ENCODE measurements around the gene CFAP107.
"Not testable (repeated sequence)": the region's sequence is repeated elsewhere in the genome, so short reads cannot be mapped to it uniquely, and the experiment has no call there.

CFAP107 gene

GRCh38 chr1:12709091-12709491, 36.9 kb upstream of the CFAP107 start:
- TF ChIP-seq, protein P1, sequence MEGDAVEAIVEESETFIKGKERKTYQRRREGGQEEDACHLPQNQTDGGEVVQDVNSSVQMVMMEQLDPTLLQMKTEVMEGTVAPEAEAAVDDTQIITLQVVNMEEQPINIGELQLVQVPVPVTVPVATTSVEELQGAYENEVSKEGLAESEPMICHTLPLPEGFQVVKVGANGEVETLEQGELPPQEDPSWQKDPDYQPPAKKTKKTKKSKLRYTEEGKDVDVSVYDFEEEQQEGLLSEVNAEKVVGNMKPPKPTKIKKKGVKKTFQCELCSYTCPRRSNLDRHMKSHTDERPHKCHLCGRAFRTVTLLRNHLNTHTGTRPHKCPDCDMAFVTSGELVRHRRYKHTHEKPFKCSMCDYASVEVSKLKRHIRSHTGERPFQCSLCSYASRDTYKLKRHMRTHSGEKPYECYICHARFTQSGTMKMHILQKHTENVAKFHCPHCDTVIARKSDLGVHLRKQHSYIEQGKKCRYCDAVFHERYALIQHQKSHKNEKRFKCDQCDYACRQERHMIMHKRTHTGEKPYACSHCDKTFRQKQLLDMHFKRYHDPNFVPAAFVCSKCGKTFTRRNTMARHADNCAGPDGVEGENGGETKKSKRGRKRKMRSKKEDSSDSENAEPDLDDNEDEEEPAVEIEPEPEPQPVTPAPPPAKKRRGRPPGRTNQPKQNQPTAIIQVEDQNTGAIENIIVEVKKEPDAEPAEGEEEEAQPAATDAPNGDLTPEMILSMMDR (IDR thresholded peaks at IDR 0.05; ENCODE audit: control insufficient read depth, insufficient read depth, low read depth, low read length, missing control alignments): no peak
- no peak for DNase-seq (ENCODE audit: low read depth)
- no peak overlapping the region for H3K4me3 ChIP-seq (ENCODE audit: control insufficient read depth, low read depth, low read length)

DNA sequence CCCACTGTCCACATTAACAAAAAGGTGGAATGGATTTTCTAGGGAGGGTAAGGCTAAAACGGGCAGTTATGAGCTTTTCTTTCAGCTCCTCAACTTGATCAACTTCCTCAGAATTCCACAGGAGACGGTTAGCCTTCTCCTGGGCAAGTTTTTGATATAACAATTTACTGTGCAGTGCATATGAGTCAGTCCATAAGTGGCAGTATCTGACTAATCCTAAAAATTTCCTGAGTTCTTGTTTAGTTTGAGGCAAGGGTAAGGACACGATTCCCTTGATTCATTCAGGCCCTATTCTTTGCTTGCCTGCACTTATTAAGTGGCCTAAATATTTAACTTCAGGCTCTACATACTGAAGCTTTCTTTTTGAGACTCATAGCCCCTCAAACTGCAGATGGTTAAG, 36.3 kb upstream of the CFAP107 start:
- H3K4me3 ChIP-seq (ENCODE audit: control insufficient read depth, low read depth, low read length): no peak overlapping the region
- DNase-seq (ENCODE audit: low read depth): no peak
- TF ChIP-seq, protein P1 (IDR thresholded peaks at IDR 0.05; ENCODE audit: control insufficient read depth, insufficient read depth, low read depth, low read length, missing control alignments): no peak

- no peak overlapping the region for H3K4me3 ChIP-seq (ENCODE audit: control insufficient read depth, low read depth, low read length)
- TF ChIP-seq, protein P1 (IDR thresholded peaks at IDR 0.05; ENCODE audit: control insufficient read depth, insufficient read depth, low read depth, low read length, missing control alignments): no peak
- no peak for DNase-seq (ENCODE audit: low read depth)
These were observed 34.5 kb upstream of the CFAP107 start for GRCh38 chr1:12711536-12711935.

GRCh38 chr1:12712076-12712475, 33.9 kb upstream of the CFAP107 start:
- H3K4me3 ChIP-seq (ENCODE audit: control insufficient read depth, low read depth, low read length): no peak overlapping the region
- TF ChIP-seq, protein P1 (IDR thresholded peaks at IDR 0.05; ENCODE audit: control insufficient read depth, insufficient read depth, low read depth, low read length, missing control alignments): no peak
- no peak for DNase-seq (ENCODE audit: low read depth)

GRCh38 chr1:12712929-12713328, 33.1 kb upstream of the CFAP107 start:
- TF ChIP-seq, protein P1 (IDR thresholded peaks at IDR 0.05; ENCODE audit: control insufficient read depth, insufficient read depth, low read depth, low read length, missing control alignments): no peak
- DNase-seq (ENCODE audit: low read depth): no peak

DNA sequence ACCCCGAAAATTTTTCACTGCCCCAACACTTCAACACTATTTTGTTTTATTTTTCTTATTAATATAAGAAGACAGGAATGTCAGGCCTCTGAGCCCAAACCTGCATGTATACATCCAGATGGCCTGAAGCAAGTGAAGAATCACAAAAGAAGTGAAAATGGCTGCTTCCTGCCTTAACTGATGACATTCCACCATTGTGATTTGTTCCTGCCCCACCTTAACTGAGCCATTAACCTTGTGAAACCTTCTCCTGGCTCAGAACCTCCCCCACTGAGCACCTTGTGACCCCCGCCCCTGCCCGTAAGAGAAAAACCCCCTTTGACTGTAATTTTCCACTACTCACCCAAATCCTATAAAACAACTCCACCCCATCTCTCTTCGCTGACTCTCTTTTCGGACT, 32.3 kb upstream of the CFAP107 start:
- DNase-seq (ENCODE audit: low read depth); H3K4me3 ChIP-seq (ENCODE audit: control insufficient read depth, low read depth, low read length): not testable (repeated sequence)

More at GRCh38 chr1:12712929-12713328, 33.1 kb upstream of the CFAP107 start:
- H3K4me3 ChIP-seq (ENCODE audit: control insufficient read depth, low read depth, low read length): no peak overlapping the region

DNA sequence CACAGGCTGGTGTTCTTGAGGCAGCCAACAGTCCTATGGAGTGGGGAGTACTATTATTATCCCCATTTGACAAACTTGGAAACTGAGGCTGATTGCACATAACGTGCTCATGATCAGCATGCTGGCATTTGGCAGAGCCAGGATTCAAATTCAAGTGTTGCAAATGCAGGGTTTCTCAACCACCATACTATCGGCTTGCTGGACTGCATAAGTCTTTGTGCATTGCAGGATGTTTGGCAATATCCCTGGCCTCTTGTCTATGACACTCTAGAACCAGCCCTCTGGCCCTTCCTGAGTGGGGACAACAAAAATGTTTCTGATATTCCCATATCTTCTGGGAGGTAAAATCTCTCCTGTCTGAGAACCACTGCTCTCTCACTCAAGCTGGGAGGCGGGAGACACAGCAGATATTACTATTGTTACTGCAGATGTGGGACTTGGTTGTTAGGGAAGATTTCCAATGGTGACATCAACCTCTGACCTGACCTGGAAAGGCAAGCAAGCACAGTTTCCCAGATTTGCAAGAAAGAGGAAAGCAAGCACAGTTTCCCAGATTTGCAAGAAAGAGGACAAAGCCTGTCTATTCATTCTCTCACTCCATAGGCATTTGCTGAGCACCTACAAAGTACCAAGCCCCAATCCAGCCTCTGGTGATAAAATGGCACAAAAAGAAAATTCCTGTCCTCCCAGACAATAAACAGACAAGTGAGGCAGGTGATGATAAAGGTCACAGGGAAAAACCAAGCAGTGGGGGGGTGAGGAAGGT, 31.1 kb upstream of the CFAP107 start:
- no peak for DNase-seq (ENCODE audit: low read depth)
- TF ChIP-seq, protein P1 (IDR thresholded peaks at IDR 0.05; ENCODE audit: control insufficient read depth, insufficient read depth, low read depth, low read length, missing control alignments): no peak
- no peak overlapping the region for H3K4me3 ChIP-seq (ENCODE audit: control insufficient read depth, low read depth, low read length)

Measured in AG09309 (cell line).